8988T (cell line): ENCODE results near the gene ANKRD62.

Experiments used
- DNase-seq: peaks from one replicate; pipeline ENCODE4 v3.0.0; 2011

Gene ANKRD62

GRCh38 chr18:12093520-12094257 lies at the start of gene ANKRD62:
Gene ANKRD62 (plus strand): TSS chr18:12093843. CDS start chr18:12094018, 175 bp downstream.
- DNase-seq: no peak

GRCh38 chr18:12044591-12044990 lies 49.1 kb upstream of the ANKRD62 start:
- no peak for DNase-seq

- DNase-seq: no peak
These were observed 47.4 kb upstream of the ANKRD62 start for GRCh38 chr18:12046046-12046750.

GRCh38 chr18:12046751-12047335 lies 46.8 kb upstream of the ANKRD62 start:
- no peak for DNase-seq

GRCh38 chr18:12048010-12048826 lies 45.4 kb upstream of the ANKRD62 start:
- DNase-seq: no peak

- DNase-seq: no peak
These were observed 44.8 kb upstream of the ANKRD62 start for GRCh38 chr18:12048827-12049175.

GRCh38 chr18:12049978-12050811 lies 43.4 kb upstream of the ANKRD62 start:
- no peak for DNase-seq

GRCh38 chr18:12052866-12053265 lies 40.8 kb upstream of the ANKRD62 start:
- no peak for DNase-seq

- no peak for DNase-seq
These were observed 40.4 kb upstream of the ANKRD62 start for GRCh38 chr18:12053289-12053688.

- no peak for DNase-seq
These were observed 37.4 kb upstream of the ANKRD62 start for GRCh38 chr18:12056034-12056883.

GRCh38 chr18:12056884-12057402 lies 36.7 kb upstream of the ANKRD62 start:
- no peak for DNase-seq

- DNase-seq: no peak
These were observed 36.1 kb upstream of the ANKRD62 start for GRCh38 chr18:12057419-12058039.

- no peak for DNase-seq
These were observed 34.1 kb upstream of the ANKRD62 start for GRCh38 chr18:12059334-12060181.

GRCh38 chr18:12060182-12060870 lies 33.3 kb upstream of the ANKRD62 start:
- peak; percentile 87 for DNase-seq

GRCh38 chr18:12061685-12062084 lies 32.0 kb upstream of the ANKRD62 start:
- DNase-seq: no peak

- DNase-seq: no peak
These were observed 30.7 kb upstream of the ANKRD62 start for GRCh38 chr18:12062974-12063373.

GRCh38 chr18:12064086-12064763 lies 29.4 kb upstream of the ANKRD62 start:
- no peak for DNase-seq

- no peak for DNase-seq
These were observed 28.2 kb upstream of the ANKRD62 start for GRCh38 chr18:12065397-12065796.
